Esophagus (tissue), 2 donors: Measurements from ENCODE around the gene CACNA1B. TPM values are rescaled to one million over a fixed set of nuclear protein-coding genes. Genes with fewer than 3 reads are reported as not detected.

ENCODE experiments used
- H3K27ac ChIP-seq, 2 donors: one replicate each; pipeline ENCODE4 v1.5.1; 2013; ENCODE audit warnings: low read depth in 2 of 2, mild to moderate bottlenecking in 2 of 2, inconsistent platforms in 1 of 2, low read length in 1 of 2, moderate library complexity in 1 of 2
- H3K27me3 ChIP-seq, 2 donors: one replicate each; pipeline ENCODE4 v1.6.1; 2013; ENCODE audit warnings: low read length in 2 of 2, control low read depth in 1 of 2, mild to moderate bottlenecking in 1 of 2; ENCODE audit not compliant: insufficient read depth in 2 of 2, control insufficient read depth in 1 of 2
- H3K36me3 ChIP-seq, 2 donors: one replicate each; pipeline ENCODE4 v1.6.1; 2013; ENCODE audit warnings: low read length in 1 of 2; ENCODE audit not compliant: control insufficient read depth in 2 of 2, insufficient read depth in 2 of 2
- H3K4me1 ChIP-seq, 2 donors: one replicate each; pipeline ENCODE4 v1.6.1; 2013; ENCODE audit warnings: low read length in 1 of 2; ENCODE audit not compliant: control insufficient read depth in 2 of 2, insufficient read depth in 2 of 2
- H3K4me3 ChIP-seq, 2 donors: one replicate each; pipeline ENCODE4 v1.5.1; 2013; ENCODE audit warnings: low read length in 2 of 2, mild to moderate bottlenecking in 2 of 2, low read depth in 1 of 2, moderate library complexity in 1 of 2
- H3K9me3 ChIP-seq, 2 donors: one replicate each; pipeline ENCODE4 v1.6.1; 2013; ENCODE audit warnings: mild to moderate bottlenecking in 2 of 2, low read depth in 1 of 2, low read length in 1 of 2, moderate library complexity in 1 of 2; ENCODE audit not compliant: control insufficient read depth in 2 of 2, insufficient read depth in 1 of 2
- WGBS, 2 donors: extraction: QIAGEN DNeasy Blood & Tissue Kit; methylation state at CpG; one replicate each; pipeline ENCODE4 v1.1.7; 2013; 5-methylcytosine and 5-hydroxymethylcytosine counted together
- polyA plus RNA-seq, 2 donors: library from polyadenylated mRNA; stranded (reverse); fragments of 200-250 nt; gene quantifications; one replicate each; pipeline ENCODE4 v1.2.3, GENCODE V29; 2013
- donor health status: healthy with polysubstance abuse.
- donor health status: Bipolar disorder and iron deficiency.

CACNA1B gene
- polyA plus RNA-seq, 2 donors: under 0.01 TPM

DNA sequence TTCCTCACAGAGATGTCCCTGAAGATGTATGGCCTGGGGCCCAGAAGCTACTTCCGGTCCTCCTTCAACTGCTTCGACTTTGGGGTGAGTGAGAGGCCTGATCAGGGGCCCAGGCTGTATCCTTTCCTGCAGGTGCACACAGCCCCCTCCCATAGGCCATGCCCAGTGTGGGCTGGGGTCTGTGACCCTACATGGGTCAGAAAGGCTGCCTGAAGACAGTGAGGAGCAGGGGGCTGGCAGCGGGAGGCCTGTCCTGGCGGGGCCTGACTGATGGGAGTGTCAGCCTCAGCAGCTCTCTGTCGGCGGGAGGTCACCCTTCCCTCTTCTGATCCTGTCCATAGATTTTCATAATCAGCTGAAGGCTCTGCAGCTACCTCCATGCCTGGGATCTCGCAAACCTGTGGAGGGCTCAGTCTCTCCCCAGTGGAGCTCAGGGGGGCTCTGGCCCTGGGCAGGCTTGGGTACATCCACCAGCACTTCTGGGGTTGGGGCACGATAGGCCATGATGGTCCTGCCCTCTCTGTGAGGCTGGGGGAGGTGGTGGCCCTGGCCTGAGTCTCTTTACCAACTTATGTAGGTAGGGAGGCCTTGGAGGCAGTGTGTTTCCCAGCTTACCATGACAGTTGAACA lies 98.5 kb downstream of the CACNA1B start:
- no peak overlapping the region for H3K27ac ChIP-seq
- no peak overlapping the region for H3K4me3 ChIP-seq
- H3K9me3 ChIP-seq: no peaks in the 10 kb centered on the region
- peaks cover 0 to 3% of the 10 kb centered on the region in 2 donors for H3K27me3 ChIP-seq
- no peaks in the 10 kb centered on the region for H3K36me3 ChIP-seq
- WGBS, 2 donors: 84 to 85% methylated on average over 8 of the region's 8 CpGs
- H3K4me1 ChIP-seq: no peaks in the 10 kb centered on the region

DNA sequence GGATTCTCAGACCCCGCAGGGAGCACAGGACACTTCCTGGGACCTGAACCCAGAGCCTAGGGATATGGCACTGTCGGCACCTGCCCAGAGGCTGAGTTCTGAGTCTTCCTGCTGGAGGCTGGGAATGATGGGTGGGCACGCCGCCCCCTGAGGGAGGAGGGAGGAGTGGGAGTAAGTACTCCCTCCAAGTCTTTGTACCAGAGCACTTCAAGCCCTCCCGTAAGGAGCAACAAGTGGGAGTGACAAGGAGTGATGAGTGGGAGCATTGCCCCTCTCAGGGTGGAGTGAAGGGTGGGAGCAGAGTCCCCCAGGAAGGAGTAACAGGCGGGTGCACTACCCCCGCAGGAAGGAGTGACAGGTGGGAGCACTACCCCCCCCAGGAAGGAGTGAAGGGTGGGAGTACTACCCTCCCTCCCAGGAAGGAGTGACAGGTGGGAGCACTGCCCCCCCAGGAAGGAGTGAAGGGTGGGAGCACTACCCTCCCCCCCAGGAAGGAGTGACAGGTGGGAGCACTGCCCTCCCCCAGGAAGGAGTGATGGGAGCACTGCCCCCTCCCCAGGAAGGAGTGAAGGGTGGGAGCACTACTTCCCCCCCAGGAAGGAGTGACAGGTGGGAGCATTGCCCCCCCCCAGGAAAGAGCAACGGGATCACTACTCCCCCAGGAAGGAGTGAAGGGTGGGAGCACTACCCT lies 100.1 kb downstream of the CACNA1B start:
- no peak overlapping the region for H3K27ac ChIP-seq
- H3K9me3 ChIP-seq: no peaks in the 10 kb centered on the region
- H3K4me3 ChIP-seq: no peak overlapping the region
- no peaks in the 10 kb centered on the region for H3K4me1 ChIP-seq
- 81 to 83% methylated on average over 8 of the region's 8 CpGs for WGBS, 2 donors
- no peaks in the 10 kb centered on the region for H3K36me3 ChIP-seq
- H3K27me3 ChIP-seq: no peaks in the 10 kb centered on the region

DNA sequence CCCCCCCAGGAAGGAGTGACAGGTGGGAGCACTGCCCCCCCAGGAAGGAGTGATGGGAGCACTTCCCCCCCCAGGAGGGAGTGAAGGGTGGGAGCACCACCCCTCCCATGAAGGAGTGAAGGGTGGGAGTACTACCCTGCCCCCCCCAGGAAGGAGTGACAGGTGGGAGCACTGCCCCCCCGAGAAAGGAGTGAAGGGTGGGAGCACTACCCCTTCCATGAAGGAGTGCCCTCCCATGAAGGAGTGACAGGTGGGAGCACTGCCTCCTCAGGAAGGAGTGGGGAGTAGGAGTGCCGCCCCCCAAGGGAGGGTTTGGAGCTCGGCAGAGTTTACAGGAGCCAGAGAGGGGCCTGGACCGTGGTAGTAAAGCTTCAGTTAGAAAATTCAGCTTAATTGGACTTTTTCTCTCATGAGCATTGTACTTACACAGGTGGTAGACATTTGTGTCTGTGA lies 100.7 kb downstream of the CACNA1B start:
- no peaks in the 10 kb centered on the region for H3K9me3 ChIP-seq
- no peak overlapping the region for H3K4me3 ChIP-seq
- H3K4me1 ChIP-seq: no peaks in the 10 kb centered on the region
- no peaks in the 10 kb centered on the region for H3K27me3 ChIP-seq
- H3K36me3 ChIP-seq: no peaks in the 10 kb centered on the region
- WGBS, 2 donors: 73 to 78% methylated on average over 4 of the region's 4 CpGs
- H3K27ac ChIP-seq: no peak overlapping the region

DNA sequence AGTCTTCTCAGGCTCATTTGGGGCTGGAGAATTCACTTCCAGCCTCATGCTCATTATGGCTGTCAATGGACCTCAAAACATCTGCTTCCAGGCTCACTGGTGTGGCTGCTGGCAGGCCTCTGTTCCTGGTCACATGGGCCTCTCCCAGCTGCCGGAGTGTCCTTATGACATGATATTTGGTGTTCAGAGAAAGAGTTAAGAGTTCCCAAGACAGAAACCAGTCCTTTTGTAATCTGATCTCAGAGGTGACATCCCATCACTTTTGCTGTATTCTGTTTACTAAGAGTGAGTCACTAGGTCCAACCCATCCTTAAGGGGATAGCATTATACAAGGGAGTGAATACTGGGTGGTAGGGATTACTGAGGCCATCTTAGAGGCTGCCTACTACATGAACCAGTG lies 104.6 kb downstream of the CACNA1B start:
- H3K27ac ChIP-seq: no peak overlapping the region
- peaks cover 3% of the 10 kb centered on the region in 2 donors for H3K9me3 ChIP-seq
- WGBS, 2 donors: 40 to 41% methylated on average over 1 of the region's 1 CpG
- H3K27me3 ChIP-seq: no peaks in the 10 kb centered on the region
- no peaks in the 10 kb centered on the region for H3K36me3 ChIP-seq
- H3K4me1 ChIP-seq: no peaks in the 10 kb centered on the region
- H3K4me3 ChIP-seq: no peak overlapping the region

DNA sequence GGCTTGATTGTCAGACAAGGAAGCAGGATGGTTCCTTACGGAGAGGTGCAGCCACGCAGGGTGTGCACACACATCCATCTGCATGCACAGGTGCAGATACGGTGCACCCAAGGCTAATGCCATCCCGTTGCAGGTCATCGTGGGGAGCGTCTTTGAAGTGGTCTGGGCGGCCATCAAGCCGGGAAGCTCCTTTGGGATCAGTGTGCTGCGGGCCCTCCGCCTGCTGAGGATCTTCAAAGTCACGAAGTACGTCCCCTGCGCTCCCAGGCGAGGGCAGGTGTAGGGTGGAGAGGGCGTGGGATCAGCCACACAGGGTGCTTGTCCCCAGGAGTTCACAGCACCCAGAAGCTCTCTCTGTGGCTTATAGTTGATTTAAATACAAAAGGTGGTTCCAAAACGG lies 106.4 kb downstream of the CACNA1B start:
- Histone ChIP-seq H3K27ac (no peak overlapping the region), H3K9me3 (peaks cover 3% of the 10 kb centered on the region in 2 donors), H3K27me3 (no peaks in the 10 kb centered on the region), H3K4me3 (no peak overlapping the region), H3K4me1 (no peaks in the 10 kb centered on the region), H3K36me3 (no peaks in the 10 kb centered on the region)
- 87% methylated on average over 16 of the region's 16 CpGs for WGBS, 2 donors

DNA sequence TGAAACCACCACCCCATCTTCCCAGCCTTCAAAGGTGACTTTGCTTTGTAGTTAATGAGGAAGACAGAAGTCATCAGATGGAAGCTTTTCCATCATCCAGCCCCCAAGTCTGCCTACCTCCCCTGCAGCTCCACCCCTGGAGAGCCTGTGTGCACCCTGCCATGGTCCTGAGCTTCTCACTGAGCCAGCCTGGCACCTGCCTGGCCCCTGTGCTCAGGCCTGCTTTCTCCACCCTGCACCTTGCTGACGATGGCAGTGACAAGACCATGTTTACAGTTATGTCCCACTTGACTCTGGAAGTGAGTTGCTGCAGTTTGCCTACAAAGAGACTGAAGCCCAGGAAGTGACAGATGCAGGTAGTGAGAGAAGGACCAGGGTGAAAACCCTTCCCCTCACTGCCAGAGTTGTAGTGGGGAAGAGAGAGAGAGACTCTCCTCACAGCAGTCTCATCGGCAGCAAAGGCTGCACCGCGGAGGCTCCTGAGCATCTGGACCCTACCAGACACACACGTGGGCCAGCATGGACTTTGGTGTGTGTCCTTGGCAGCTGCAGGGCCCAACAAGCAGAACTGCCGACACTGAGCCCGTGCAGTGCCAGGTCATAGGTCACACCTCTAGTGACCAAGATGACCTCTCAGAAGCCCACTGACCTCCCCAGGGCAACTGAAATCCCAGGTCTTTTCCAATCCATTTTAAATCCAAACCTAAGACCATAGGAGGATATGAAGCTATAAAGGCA lies 107.1 kb downstream of the CACNA1B start:
- H3K27ac ChIP-seq: no peak overlapping the region
- no peak overlapping the region for H3K4me3 ChIP-seq
- no peaks in the 10 kb centered on the region for H3K36me3 ChIP-seq
- H3K9me3 ChIP-seq: peaks cover 3% of the 10 kb centered on the region in 2 donors
- no peaks in the 10 kb centered on the region for H3K4me1 ChIP-seq
- 81 to 85% methylated on average over 7 of the region's 7 CpGs for WGBS, 2 donors
- no peaks in the 10 kb centered on the region for H3K27me3 ChIP-seq

DNA sequence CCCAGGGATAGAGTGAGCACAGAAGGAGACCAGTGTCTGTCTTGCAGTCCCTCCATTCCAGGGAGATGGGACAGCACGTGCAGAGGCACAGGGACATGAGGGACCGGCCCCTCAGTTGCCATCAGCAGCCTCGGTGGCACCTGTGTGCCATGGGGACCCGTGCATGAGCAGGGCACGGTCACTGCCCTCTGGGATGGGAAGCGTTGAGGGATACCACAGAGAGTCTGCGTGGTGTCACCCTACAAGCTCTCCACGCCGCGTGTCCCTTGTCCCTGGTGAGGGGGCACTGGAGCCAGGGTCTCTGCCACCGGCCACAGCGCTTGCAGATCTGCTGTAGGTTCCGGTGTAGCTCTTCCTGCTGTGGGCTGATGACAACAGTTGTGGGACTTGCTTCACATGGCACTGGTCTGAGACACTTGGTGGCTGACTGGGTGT lies 108.1 kb downstream of the CACNA1B start:
- WGBS, 2 donors: 93 to 97% methylated on average over 9 to 13 of the region's 13 CpGs
- Histone ChIP-seq H3K27me3 (no peaks in the 10 kb centered on the region), H3K4me1 (no peaks in the 10 kb centered on the region), H3K4me3 (no peak overlapping the region), H3K27ac (no peak overlapping the region), H3K9me3 (peaks cover 3% of the 10 kb centered on the region in 2 donors), H3K36me3 (no peaks in the 10 kb centered on the region)

DNA sequence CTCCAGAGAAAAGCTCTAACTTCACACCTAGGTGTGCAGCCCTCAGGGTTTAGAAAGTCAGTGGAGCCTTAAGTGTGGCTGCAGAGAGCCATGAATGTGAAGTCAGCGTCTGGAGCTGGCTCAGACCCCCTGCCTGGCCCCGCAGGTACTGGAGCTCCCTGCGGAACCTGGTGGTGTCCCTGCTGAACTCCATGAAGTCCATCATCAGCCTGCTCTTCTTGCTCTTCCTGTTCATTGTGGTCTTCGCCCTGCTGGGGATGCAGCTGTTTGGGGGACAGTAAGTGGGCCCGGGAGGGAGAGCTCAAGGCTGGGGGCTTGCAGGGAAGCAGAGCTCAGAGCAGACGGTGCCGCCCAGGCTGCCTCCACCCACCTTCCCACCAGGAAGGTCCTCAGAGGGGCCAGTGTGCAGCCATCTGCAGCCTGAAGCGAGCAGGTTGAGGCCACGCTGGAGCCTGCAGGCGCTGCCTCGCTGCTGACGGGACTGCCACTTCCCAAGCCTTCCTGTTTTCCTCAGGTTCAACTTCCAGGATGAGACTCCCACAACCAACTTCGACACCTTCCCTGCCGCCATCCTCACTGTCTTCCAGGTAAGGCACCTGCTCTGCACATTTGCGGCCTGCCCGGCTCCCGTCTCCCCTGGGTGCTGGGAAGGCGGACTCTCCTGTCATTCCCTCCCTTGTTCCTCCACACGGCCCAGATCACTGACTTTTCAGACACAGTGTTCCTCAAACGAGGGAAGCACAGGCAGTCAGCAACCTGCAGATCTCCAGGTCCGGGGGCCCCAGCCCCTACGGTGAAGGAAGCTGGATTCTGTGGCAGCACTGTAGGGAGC lies 108.9 kb downstream of the CACNA1B start:
- no peaks in the 10 kb centered on the region for H3K27me3 ChIP-seq
- no peaks in the 10 kb centered on the region for H3K4me1 ChIP-seq
- no peak overlapping the region for H3K27ac ChIP-seq
- H3K9me3 ChIP-seq: peaks cover 3% of the 10 kb centered on the region in 2 donors
- H3K36me3 ChIP-seq: no peaks in the 10 kb centered on the region
- WGBS, 2 donors: 84 to 90% methylated on average over 22 of the region's 22 CpGs
- H3K4me3 ChIP-seq: no peak overlapping the region
